ENCODE results near the gene DCST1. TPM values are rescaled to one million over a fixed set of nuclear protein-coding genes. Genes with fewer than 3 reads are reported as not detected.

The DCST1 gene
- total and polyA plus RNA-seq, 12 donors: not detected

- Histone ChIP-seq H3K4me3 (no peak overlapping the region), H3K4me1 (replicated peaks in 1 of 2) (peaks cover 13 to 24% of the 10 kb centered on the region in 2 donors), H3K9me3 (replicated peaks in 1 of 3) (no peaks in the 10 kb centered on the region), H3K36me3 (replicated peaks in 1 of 2) (no peaks in the 10 kb centered on the region), H3K27me3 (no peaks in the 10 kb centered on the region), H3K27ac (no peak overlapping the region)
- DNase-seq: no peak
- intact Hi-C loops (cut with DNase I): no loop called here
- TF ChIP-seq POLR2A (IDR thresholded peaks at IDR 0.05) (no peak), CTCF (IDR thresholded peaks at IDR 0.05) (no peak)
- WGBS, 4 donors: 48 to 73% (median 70%) methylated on average over 5 to 7 of the region's 7 CpGs
These were observed 39.1 kb downstream of the DCST1 start for GRCh38 chr1:155072531-155073289.

GRCh38 chr1:155073377-155074242 is 40.0 kb downstream of the DCST1 start:
- no peak for TF ChIP-seq POLR2A (IDR thresholded peaks at IDR 0.05)
- no peak for TF ChIP-seq CTCF (IDR thresholded peaks at IDR 0.05)

GRCh38 chr1:155075535-155075934 is 41.9 kb downstream of the DCST1 start:
- H3K36me3 ChIP-seq (replicated peaks in 1 of 2): no peaks in the 10 kb centered on the region
- intact Hi-C loops (cut with DNase I): no loop called here
- DNase-seq: no peak
- H3K4me1 ChIP-seq (replicated peaks in 1 of 2): peaks cover 30 to 32% of the 10 kb centered on the region in 2 donors
- H3K27ac ChIP-seq: no peak overlapping the region
- H3K9me3 ChIP-seq (replicated peaks in 1 of 3): no peaks in the 10 kb centered on the region
- H3K27me3 ChIP-seq: peaks cover 8% of the 10 kb centered on the region
- WGBS, 4 donors: 52 to 66% (median 59%) methylated on average over 5 of the region's 5 CpGs
- no peak overlapping the region for H3K4me3 ChIP-seq
- no peak for TF ChIP-seq POLR2A (IDR thresholded peaks at IDR 0.05)
- TF ChIP-seq CTCF (IDR thresholded peaks at IDR 0.05): no peak

More at GRCh38 chr1:155073377-155074242, 40.0 kb downstream of the DCST1 start:
- H3K4me3 ChIP-seq: no peak overlapping the region
- 91 to 100% (median 94%) methylated on average over 2 to 3 of the region's 3 CpGs for WGBS, 4 donors
- H3K9me3 ChIP-seq (replicated peaks in 1 of 3): no peaks in the 10 kb centered on the region
- DNase-seq: no peak
- H3K27me3 ChIP-seq: no peaks in the 10 kb centered on the region
- no peak overlapping the region for H3K27ac ChIP-seq
- intact Hi-C loops (cut with DNase I): no loop called here
- peaks cover 16 to 30% of the 10 kb centered on the region in 2 donors for H3K4me1 ChIP-seq (replicated peaks in 1 of 2)
- H3K36me3 ChIP-seq (replicated peaks in 1 of 2): no peaks in the 10 kb centered on the region

- intact Hi-C loops (cut with DNase I): no loop called here
These were observed 42.7 kb downstream of the DCST1 start for GRCh38 chr1:155076371-155076770.

More at GRCh38 chr1:155076371-155076770, 42.7 kb downstream of the DCST1 start:
- TF ChIP-seq CTCF (IDR thresholded peaks at IDR 0.05) (no peak), POLR2A (IDR thresholded peaks at IDR 0.05) (no peak)
- no peak for DNase-seq
- 75 to 90% (median 80%) methylated on average over 1 of the region's 1 CpG for WGBS, 4 donors
- Histone ChIP-seq H3K9me3 (replicated peaks in 1 of 3) (no peaks in the 10 kb centered on the region), H3K27ac (no peak overlapping the region), H3K36me3 (replicated peaks in 1 of 2) (no peaks in the 10 kb centered on the region), H3K27me3 (peaks cover 17% of the 10 kb centered on the region), H3K4me1 (replicated peaks in 1 of 2) (peaks cover 29 to 34% of the 10 kb centered on the region in 2 donors), H3K4me3 (no peak overlapping the region)
